Esophagus squamous epithelium (tissue), 5 donors: Measurements from ENCODE around the gene BAIAP2L2. TPM values are rescaled to one million over a fixed set of nuclear protein-coding genes. Genes with fewer than 3 reads are reported as not detected.

Experiments used
- DNase-seq: peaks from one replicate; lab custom pipeline; 2025; lab: John Stamatoyannopoulos, UW
- H3K27ac ChIP-seq, 4 donors: fragments of 200-600 bp; sonication (generic); one replicate each; pipeline ENCODE4 v1.5.1; 2016 to 2019; ENCODE audit warnings: mild to moderate bottlenecking in 1 of 4
- H3K27me3 ChIP-seq, 4 donors: fragments of 200-600 bp; sonication (generic); 1 replicate in 3 of 4; 2 replicates in 1 of 4; pipeline versions ENCODE4 v1.5.1 to v1.6.0; 2017 to 2021; ENCODE audit warnings: antibody characterized with exemption in 1 of 4
- H3K36me3 ChIP-seq, 3 donors: fragments of 200-600 bp; sonication (generic); one replicate each; pipeline ENCODE4 v1.5.1; 2016 to 2019
- H3K4me1 ChIP-seq, 3 donors: fragments of 200-600 bp; sonication (generic); one replicate each; pipeline ENCODE4 v1.5.1; 2017 to 2019
- H3K4me3 ChIP-seq, 4 donors: fragments of 200-600 bp; sonication (generic); 1 replicate in 3 of 4; 2 replicates in 1 of 4; pipeline ENCODE4 v1.5.1; 2016 to 2019; ENCODE audit warnings: mild to moderate bottlenecking in 2 of 4, moderate library complexity in 1 of 4
- H3K9me3 ChIP-seq, 3 donors: fragments of 200-600 bp; sonication (generic); one replicate each; pipeline ENCODE4 v1.5.1; 2016 to 2019
- CTCF ChIP-seq, 6 experiments: fragments of 450-650 bp in 4 of 6; fragments of 200-600 bp in 2 of 6; sonication (generic) in 2 of 6; IDR thresholded peaks; one replicate each; pipeline ENCODE4 v1.5.1; 2016 to 2019; ENCODE audit warnings: antibody characterized with exemption in 6 of 6, mild to moderate bottlenecking in 4 of 6, moderate library complexity in 4 of 6
- POLR2A ChIP-seq, 4 donors: fragments of 450-650 bp; IDR thresholded peaks; one replicate each; pipeline ENCODE4 v1.6.1; 2017; ENCODE audit warnings: antibody characterized with exemption in 4 of 4, mild to moderate bottlenecking in 4 of 4, moderate library complexity in 3 of 4
- WGBS, 2 donors: methylation state at CpG; one replicate each; pipeline ENCODE4 v1.1.5; 2018; 5-methylcytosine and 5-hydroxymethylcytosine counted together
- intact Hi-C: fragments of 100-400 bp; cut with DNase I; formaldehyde crosslinking; loops from one replicate; pipeline ENCODE4 v1.15.0; 2022
- total RNA-seq, 4 donors: library from RNA; depleted of rRNA; stranded (reverse); fragments of >200 nt; gene quantifications; one replicate each; pipeline ENCODE4 v1.1.0, GENCODE V29; 2016
- donor health status: DM: yes; HTN: yes; CAD: no.

The BAIAP2L2 gene
- total RNA-seq, 4 donors from 2014 or later, result 0.26 to 4.8 (median 2.8) TPM

GRCh38 chr22:38139901-38140300 lies 29.4 kb upstream of the BAIAP2L2 start:
- intact Hi-C loops, result no loop called here
- Histone ChIP-seq H3K27me3 (no peaks in the 10 kb centered on the region), H3K9me3 (no peaks in the 10 kb centered on the region), H3K36me3 (peaks cover 0 to 70% (median 0%) of the 10 kb centered on the region in 3 donors), H3K27ac (no peak overlapping the region), H3K4me1 (peaks cover 0 to 10% (median 0%) of the 10 kb centered on the region in 3 donors), H3K4me3 (no peak overlapping the region)
- no peak for TF ChIP-seq CTCF (IDR thresholded peaks at IDR 0.05)
- TF ChIP-seq POLR2A (IDR thresholded peaks at IDR 0.05), result no peak
- 97% methylated on average over 8 of the region's 11 CpGs; no CpG with 5 or more reads in 1 of the 2 donors for WGBS, 2 donors
- DNase-seq, result no peak

GRCh38 chr22:38138961-38139360 lies 28.5 kb upstream of the BAIAP2L2 start:
- no peak overlapping the region for H3K27ac ChIP-seq
- no peaks in the 10 kb centered on the region for H3K27me3 ChIP-seq
- 85% methylated on average over 4 to 5 of the region's 5 CpGs for WGBS, 2 donors
- H3K4me1 ChIP-seq, result peaks cover 0 to 10% (median 0%) of the 10 kb centered on the region in 3 donors
- no peak for DNase-seq
- no peaks in the 10 kb centered on the region for H3K9me3 ChIP-seq
- no peak overlapping the region for H3K4me3 ChIP-seq
- H3K36me3 ChIP-seq, result peaks cover 0 to 79% (median 0%) of the 10 kb centered on the region in 3 donors
- TF ChIP-seq POLR2A (IDR thresholded peaks at IDR 0.05), result no peak
- no peak for TF ChIP-seq CTCF (IDR thresholded peaks at IDR 0.05)
- intact Hi-C loops, result no loop called here

- TF ChIP-seq CTCF (IDR thresholded peaks at IDR 0.05), result no peak
- DNase-seq, result no peak
- 87 to 90% methylated on average over 8 to 9 of the region's 9 CpGs for WGBS, 2 donors
- Histone ChIP-seq H3K27ac (no peak overlapping the region), H3K4me1 (peaks cover 0 to 10% (median 0%) of the 10 kb centered on the region in 3 donors), H3K27me3 (no peaks in the 10 kb centered on the region), H3K4me3 (no peak overlapping the region), H3K36me3 (peaks cover 0 to 86% (median 0%) of the 10 kb centered on the region in 3 donors), H3K9me3 (no peaks in the 10 kb centered on the region)
- intact Hi-C loops, result no loop called here
Measured at GRCh38 chr22:38137876-38138687, 27.6 kb upstream of the BAIAP2L2 start.

GRCh38 chr22:38136607-38137006 lies 26.1 kb upstream of the BAIAP2L2 start:
- Histone ChIP-seq H3K36me3 (peaks cover 0 to 90% (median 5%) of the 10 kb centered on the region in 3 donors), H3K27me3 (no peaks in the 10 kb centered on the region), H3K4me1 (peaks cover 0 to 10% (median 0%) of the 10 kb centered on the region in 3 donors), H3K4me3 (no peak overlapping the region), H3K9me3 (no peaks in the 10 kb centered on the region), H3K27ac (no peak overlapping the region)
- no peak for DNase-seq
- no peak for TF ChIP-seq CTCF (IDR thresholded peaks at IDR 0.05)
- no peak for TF ChIP-seq POLR2A (IDR thresholded peaks at IDR 0.05)
- 100% methylated on average over 1 of the region's 1 CpG; no CpG with 5 or more reads in 1 of the 2 donors for WGBS, 2 donors
- intact Hi-C loops, result no loop called here

GRCh38 chr22:38135133-38135706 lies 24.7 kb upstream of the BAIAP2L2 start:
- peaks cover 0 to 10% (median 0%) of the 10 kb centered on the region in 3 donors for H3K4me1 ChIP-seq
- H3K9me3 ChIP-seq, result no peaks in the 10 kb centered on the region
- no peak overlapping the region for H3K27ac ChIP-seq
- WGBS, 2 donors, result 60% methylated on average over 1 of the region's 4 CpGs; no CpG with 5 or more reads in 1 of the 2 donors
- TF ChIP-seq POLR2A (IDR thresholded peaks at IDR 0.05) (no peak), CTCF (IDR thresholded peaks at IDR 0.05) (no peak)
- no peak overlapping the region for H3K4me3 ChIP-seq
- peaks cover 0 to 87% (median 5%) of the 10 kb centered on the region in 3 donors for H3K36me3 ChIP-seq
- no peak for DNase-seq
- no peaks in the 10 kb centered on the region for H3K27me3 ChIP-seq
- intact Hi-C loops, result no loop called here
